ENCODE data around the gene IGFN1.

The IGFN1 gene

DNA sequence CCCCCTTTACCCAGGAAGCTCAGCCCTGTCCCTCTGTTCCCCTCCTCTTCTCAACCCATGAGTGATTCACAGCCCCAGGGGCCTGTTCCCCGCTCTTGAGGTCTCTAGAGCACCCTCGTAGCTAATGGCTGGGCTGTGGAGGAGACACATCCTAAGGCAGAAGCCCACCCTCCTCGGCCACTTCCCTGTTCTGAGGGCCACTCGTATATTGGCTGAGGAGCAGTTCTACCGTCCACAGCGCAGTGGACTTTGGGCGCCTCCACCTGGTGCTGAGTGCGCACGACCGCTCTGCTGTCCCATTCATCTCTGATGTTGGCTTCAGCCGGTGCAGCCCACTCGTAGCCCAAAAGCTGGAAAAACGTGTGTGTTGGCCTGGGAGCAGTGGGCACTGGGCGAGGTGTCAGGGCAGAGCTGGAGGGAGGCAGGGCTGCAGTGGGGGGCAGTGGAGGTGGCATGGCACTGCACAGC lies 68.2 kb downstream of the IGFN1 start:
- ChIA-PET POLR2A (no interaction called here), CTCF (interaction anchor here (0.9 to 6.6 kb wide), 9 partner anchors 9 to 177 kb away, joined by 3 to 71 read pairs (median 5); no protein-coding TSS in a partner anchor)
- TF ChIP-seq, protein P1, sequence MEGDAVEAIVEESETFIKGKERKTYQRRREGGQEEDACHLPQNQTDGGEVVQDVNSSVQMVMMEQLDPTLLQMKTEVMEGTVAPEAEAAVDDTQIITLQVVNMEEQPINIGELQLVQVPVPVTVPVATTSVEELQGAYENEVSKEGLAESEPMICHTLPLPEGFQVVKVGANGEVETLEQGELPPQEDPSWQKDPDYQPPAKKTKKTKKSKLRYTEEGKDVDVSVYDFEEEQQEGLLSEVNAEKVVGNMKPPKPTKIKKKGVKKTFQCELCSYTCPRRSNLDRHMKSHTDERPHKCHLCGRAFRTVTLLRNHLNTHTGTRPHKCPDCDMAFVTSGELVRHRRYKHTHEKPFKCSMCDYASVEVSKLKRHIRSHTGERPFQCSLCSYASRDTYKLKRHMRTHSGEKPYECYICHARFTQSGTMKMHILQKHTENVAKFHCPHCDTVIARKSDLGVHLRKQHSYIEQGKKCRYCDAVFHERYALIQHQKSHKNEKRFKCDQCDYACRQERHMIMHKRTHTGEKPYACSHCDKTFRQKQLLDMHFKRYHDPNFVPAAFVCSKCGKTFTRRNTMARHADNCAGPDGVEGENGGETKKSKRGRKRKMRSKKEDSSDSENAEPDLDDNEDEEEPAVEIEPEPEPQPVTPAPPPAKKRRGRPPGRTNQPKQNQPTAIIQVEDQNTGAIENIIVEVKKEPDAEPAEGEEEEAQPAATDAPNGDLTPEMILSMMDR (IDR thresholded peaks at IDR 0.05; ENCODE audit: insufficient read depth, low read length, missing control alignments): no peak
- DNase-seq (ENCODE audit: low read depth, low spot score): no peak
- H3K4me3 ChIP-seq (ENCODE audit: low read depth, low read length): no peak overlapping the region

DNA sequence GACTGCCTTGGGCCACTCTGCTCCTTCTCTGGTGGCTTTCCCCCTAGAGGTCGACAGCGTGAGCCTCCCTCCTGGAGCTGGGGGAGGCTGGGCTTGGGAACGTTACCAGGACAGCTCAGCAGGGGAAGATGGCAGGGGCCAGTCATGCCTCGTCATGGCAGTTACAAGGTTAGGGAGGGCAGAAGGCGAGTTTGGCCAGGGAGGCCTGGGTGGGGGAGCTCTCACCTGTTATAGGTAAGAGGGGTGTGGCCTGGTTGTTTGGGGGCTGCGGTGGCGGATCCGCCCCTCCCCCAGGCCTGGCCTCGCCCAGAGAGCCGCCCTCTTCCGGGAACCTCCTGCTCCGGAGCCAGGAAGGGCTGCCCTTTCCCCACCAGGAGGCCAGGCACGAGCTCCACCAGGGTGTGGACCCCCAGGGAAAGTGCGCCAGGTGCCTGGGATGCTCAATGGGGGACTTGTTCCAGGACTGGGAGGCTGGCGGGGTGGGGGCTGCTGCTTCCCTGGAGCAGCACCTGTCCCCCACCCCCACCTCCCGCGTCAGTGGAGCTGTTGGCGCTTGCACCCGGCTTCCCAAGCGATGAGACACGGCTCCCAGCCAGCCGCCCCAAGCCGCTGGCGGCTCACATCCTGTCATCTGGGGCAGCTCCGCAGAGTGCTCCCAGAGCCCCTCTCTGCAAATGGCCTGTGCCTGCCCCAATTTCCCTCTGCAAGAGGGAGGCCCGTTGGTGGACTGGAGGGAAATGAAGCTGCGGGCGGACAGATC lies 69.0 kb downstream of the IGFN1 start:
- H3K4me3 ChIP-seq (ENCODE audit: low read depth, low read length): no peak overlapping the region
- TF ChIP-seq, protein P1 (IDR thresholded peaks at IDR 0.05; ENCODE audit: insufficient read depth, low read length, missing control alignments): no peak
- ChIA-PET CTCF (interaction anchor here (0.6 to 6.6 kb wide), 15 partner anchors 10 to 189 kb away, joined by 3 to 71 read pairs (median 3); no protein-coding TSS in a partner anchor), POLR2A (interaction anchor here (1.2 kb wide), 1 partner anchor 23 kb away, joined by 3 read pairs; the partner anchor contains the start of gene PKP1)
- DNase-seq (ENCODE audit: low read depth, low spot score): no peak

DNA sequence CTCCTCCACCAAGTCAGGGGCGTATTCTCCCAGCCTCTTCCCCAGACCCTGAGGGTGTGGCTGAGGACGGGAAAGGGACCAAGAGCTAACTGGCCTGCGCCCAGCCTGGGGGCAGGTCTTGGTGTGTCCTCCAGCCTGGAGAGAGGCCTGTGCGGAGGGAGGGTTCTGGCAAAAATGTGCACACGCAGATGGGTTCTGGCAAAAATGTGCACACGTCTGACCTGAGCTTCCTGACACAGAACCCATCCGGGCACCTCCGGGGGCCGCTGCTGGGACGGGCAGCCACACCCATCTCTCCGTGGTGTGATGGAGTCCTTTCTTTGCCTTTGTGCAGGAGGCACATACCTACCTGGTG lies 69.6 kb downstream of the IGFN1 start:
- no peak overlapping the region for H3K4me3 ChIP-seq (ENCODE audit: low read depth, low read length)
- no peak for DNase-seq (ENCODE audit: low read depth, low spot score)
- ChIA-PET CTCF (interaction anchor here (0.8 to 6.6 kb wide), 8 partner anchors 10 to 189 kb away, joined by 3 to 71 read pairs (median 4); no protein-coding TSS in a partner anchor), POLR2A (interaction anchor here (1.2 kb wide), 1 partner anchor 23 kb away, joined by 3 read pairs; the partner anchor contains the start of gene PKP1)
- TF ChIP-seq, protein P1 (IDR thresholded peaks at IDR 0.05; ENCODE audit: insufficient read depth, low read length, missing control alignments): no peak

DNA sequence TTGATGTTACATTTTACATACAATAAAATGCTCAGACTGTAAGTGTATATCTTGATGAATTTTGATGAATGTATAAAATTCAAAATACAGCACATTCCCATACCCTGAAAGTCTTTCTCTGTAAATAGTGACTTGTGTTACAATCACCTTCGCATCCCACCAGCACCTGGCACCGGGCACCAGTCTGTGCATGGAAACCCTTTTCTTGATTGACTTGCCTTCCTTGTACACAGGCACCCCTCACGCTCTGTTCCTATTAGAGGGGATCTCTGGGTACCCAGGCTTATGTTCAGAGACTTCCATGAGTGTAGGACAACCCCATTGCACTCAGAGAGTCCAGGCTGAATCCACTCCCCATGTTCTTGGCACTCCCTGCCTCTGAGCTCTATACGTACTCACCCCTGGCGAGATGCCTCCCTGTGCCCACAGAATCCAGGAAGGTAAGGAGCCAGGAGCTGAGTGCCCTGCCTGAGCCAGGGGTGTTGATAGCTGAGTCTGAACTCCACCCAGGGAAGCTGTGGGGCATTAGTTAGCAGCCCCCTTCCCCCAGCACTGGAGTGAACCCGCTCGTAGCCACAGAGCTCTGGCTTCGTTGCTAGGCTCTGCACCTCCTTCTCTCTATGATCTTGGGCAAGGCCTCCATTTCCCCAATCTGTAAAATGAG lies 70.2 kb downstream of the IGFN1 start:
- ChIA-PET POLR2A (interaction anchor here (1.2 kb wide), 1 partner anchor 22 kb away, joined by 3 read pairs; the partner anchor contains the start of gene PKP1), CTCF (interaction anchor here (0.7 to 7.0 kb wide), 6 partner anchors 9 to 188 kb away, joined by 3 to 71 read pairs (median 18); no protein-coding TSS in a partner anchor)
- no peak overlapping the region for H3K4me3 ChIP-seq (ENCODE audit: low read depth, low read length)
- TF ChIP-seq, protein P1 (IDR thresholded peaks at IDR 0.05; ENCODE audit: insufficient read depth, low read length, missing control alignments): no peak
- no peak for DNase-seq (ENCODE audit: low read depth, low spot score)

DNA sequence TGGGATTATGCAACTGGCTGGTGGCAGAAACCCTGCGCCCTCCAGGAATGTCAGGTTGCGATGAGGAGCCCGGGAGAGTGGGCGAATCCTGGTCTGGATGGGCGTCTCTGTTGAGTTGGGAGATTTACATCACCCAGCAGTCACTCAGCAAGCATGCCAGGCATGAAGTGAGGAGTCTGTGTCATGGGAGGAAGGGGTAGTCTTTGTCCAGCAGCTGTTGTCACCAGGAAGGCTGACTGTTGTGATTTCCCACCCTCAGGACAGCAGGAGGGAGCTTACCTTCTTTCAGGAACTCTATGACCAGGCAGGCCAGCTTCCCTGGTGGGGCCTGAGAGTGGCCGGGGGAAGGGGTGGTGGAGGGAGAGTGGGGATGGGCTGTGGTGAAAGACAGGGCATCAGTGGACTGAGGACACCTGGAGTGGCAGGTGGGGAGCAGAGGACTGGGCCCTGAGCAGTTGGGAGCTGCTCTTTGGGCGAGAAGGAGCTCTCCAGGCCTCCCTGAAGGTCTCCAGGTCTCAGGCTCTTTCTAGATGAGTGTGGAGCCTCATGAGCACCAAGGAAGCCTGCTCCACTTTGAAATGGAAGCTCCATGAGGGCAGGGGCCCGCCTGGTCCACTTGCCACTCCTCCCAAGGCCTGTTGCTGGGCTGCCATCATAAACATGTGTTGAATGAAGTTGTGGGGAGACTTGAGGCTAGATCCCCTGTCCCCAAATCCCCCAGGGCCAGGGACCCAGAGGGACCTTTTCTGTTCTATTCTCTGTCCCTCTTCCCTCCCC lies 71.3 kb downstream of the IGFN1 start:
- TF ChIP-seq, protein P1 (IDR thresholded peaks at IDR 0.05; ENCODE audit: insufficient read depth, low read length, missing control alignments): no peak
- DNase-seq (ENCODE audit: low read depth, low spot score): no peak
- CTCF ChIA-PET: interaction anchor here (0.8 to 7.0 kb wide), 8 partner anchors 9 to 186 kb away, joined by 3 to 82 read pairs (median 12); no protein-coding TSS in a partner anchor
- H3K4me3 ChIP-seq (ENCODE audit: low read depth, low read length): no peak overlapping the region
- POLR2A ChIA-PET: no interaction called here
